ENCODE measurements around the gene ELF1. TPM values are rescaled to one million over a fixed set of nuclear protein-coding genes. Genes with fewer than 3 reads are reported as not detected.
"Not testable (repeated sequence)": the region's sequence is repeated elsewhere in the genome, so short reads cannot be mapped to it uniquely, and the experiment has no call there.

The ELF1 gene
- polyA plus RNA-seq, 2 of the 4 experiments (the other 2 are of a cell fraction) = 24.9 to 45.0 TPM

DNA sequence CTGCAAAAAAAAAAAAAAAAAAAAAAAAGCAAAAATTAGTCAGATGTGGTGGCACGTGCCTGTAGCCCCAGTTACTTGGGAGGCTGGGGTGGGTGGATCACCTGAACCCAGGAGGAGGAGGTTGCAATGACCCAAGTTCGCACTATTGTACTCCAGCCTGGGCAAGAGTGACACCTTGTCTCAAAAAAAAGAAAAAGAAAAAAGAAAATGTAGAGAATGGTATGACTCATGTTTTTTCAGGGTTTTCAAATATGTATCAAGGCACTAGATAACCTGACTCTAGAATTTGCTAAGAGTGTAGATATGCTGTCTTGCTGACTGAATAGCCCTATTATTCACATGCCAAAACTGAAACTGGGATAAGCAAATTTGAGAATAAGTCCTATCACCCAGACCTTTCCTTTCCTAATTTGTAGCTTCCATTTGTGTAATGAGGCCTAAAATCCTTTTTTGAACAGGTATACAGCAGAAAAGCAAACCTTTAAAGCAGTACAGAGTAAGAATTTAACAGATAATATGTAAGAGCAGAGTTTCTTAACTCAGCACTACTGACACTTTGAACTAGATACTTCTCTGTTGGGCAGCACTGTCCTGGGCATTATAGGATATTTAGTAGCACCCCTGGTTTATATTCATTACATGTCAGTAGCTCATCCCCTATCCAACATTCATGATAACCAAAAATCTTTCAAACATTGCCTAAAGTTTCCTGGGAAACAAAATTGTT is 108.6 kb downstream of the ELF1 start (continued):
- TF ChIP-seq POLR2AphosphoS2 (conservative IDR thresholded peaks at IDR 0.05; ENCODE audit: low read length) = no peak
- TF ChIP-seq ZFP36 (IDR thresholded peaks at IDR 0.05; ENCODE audit: borderline replicate concordance, partially characterized antibody) = no peak
- TF ChIP-seq HOXB5 (CRISPR knock-in tag; IDR thresholded peaks at IDR 0.05) = no peak

DNA sequence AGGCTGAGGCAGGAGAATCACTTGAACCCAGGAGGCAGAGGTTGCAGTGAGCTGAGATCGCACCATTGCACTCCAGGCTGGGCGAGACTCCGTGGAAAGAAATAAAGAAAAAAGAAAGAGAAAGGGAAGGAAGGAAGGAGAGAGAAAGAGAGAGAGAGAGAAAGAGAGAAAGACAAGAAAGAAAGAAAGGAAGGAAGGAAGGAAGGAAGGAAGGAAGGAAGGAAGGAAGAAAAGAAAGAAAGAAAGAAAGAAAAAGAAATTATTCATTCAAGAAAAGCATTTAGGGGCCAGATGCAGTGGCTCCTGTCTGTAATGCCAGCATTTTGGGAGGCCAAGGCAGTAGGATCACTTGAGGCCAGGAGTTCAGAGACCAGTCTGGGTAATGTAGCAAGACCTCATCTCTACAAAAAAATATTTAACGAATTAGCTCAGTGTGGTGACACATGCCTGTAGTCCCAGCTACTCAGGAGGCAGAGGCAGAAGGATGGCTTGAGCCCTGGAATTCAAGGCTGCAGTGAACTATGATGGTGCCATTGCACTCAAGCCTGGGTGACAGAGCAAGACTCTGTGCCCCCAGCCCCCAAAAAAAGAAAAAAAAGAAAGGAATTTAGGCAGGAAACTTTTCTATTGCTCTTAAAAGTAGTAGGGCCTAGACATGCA is 109.4 kb downstream of the ELF1 start:
- CTCF ChIA-PET = interaction anchor here (0.6 kb wide), 1 partner anchor 180 kb away, joined by 3 read pairs; no protein-coding TSS in a partner anchor
- not testable (repeated sequence) for ATAC-seq
- 96% methylated on average over 4 of the region's 4 CpGs for WGBS (ENCODE audit: missing lambda C conversion rate)

DNA sequence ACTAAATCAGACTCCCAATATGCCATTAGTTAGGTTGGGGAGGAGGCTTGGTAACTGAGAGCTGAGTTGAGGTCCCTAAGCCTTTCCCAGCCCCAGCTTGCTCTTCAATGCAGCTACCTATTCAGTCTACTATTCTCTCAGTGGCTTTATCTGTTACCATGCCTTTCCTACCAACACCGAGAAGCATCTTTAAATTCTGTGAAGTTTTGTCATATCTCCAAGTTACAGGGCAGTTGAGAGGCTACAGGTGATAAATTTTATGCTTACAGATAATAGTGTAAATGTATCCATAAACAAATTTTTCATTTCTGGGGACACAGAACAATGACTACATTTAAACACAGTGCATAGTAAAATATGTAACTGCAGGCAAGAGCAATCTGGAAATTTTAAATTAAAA is 110.6 kb downstream of the ELF1 start:
- POLR2A ChIA-PET = no interaction called here
- Histone ChIP-seq H3K9me3 (no peaks in the 10 kb centered on the region), H3K27ac (no peak overlapping the region), H3K4me1 (0 out of 3 replicates have a peak, but pooled peaks cover 5% of the 10 kb centered on the region), H3K4me3 (no peak overlapping the region), H3K4me2 (no peak overlapping the region)
- WGBS (ENCODE audit: missing lambda C conversion rate) = 95% methylated on average over 1 of the region's 1 CpG
- no peak for DNase-seq (ENCODE audit: low read depth in 1 of 2, low spot score in 1 of 2)
- ATAC-seq = no peak
- CTCF ChIA-PET = interaction anchor here (1.2 kb wide), 1 partner anchor 13 kb away, joined by 3 read pairs; no protein-coding TSS in a partner anchor
- FAIRE-seq = no peak
- TF ChIP-seq MAZ (IDR thresholded peaks at IDR 0.05; ENCODE audit: borderline replicate concordance, low read depth, low read length) (no peak), PHF8 (IDR thresholded peaks at IDR 0.05; ENCODE audit: borderline replicate concordance, low read depth) (no peak), HOXB13 (CRISPR knock-in tag; IDR thresholded peaks at IDR 0.05; ENCODE audit: low read depth) (no peak), FOSB (CRISPR knock-in tag; IDR thresholded peaks at IDR 0.05) (no peak), POLR2AphosphoS2 (conservative IDR thresholded peaks at IDR 0.05; ENCODE audit: low read length) (no peak), FOXS1 (CRISPR knock-in tag; IDR thresholded peaks at IDR 0.05) (no peak), CBX8 (IDR thresholded peaks at IDR 0.05) (no peak), SMC3 (IDR thresholded peaks at IDR 0.05) (no peak), RAD21 (conservative IDR thresholded peaks at IDR 0.05 in 1 of 2, IDR thresholded peaks at IDR 0.05 in 1 of 2) (no peak), HDAC2 (IDR thresholded peaks at IDR 0.05) (no peak), ZSCAN20 (CRISPR knock-in tag; IDR thresholded peaks at IDR 0.05) (no peak), NFE2L2 (conservative IDR thresholded peaks at IDR 0.05; ENCODE audit: low read length) (no peak), KDM1A (IDR thresholded peaks at IDR 0.05; ENCODE audit: low read depth) (no peak), ZFP36 (IDR thresholded peaks at IDR 0.05; ENCODE audit: borderline replicate concordance, partially characterized antibody) (no peak), CBX2 (IDR thresholded peaks at IDR 0.05; ENCODE audit: borderline replicate concordance, low read depth) (no peak)
- TF ChIP-seq, protein P1, sequence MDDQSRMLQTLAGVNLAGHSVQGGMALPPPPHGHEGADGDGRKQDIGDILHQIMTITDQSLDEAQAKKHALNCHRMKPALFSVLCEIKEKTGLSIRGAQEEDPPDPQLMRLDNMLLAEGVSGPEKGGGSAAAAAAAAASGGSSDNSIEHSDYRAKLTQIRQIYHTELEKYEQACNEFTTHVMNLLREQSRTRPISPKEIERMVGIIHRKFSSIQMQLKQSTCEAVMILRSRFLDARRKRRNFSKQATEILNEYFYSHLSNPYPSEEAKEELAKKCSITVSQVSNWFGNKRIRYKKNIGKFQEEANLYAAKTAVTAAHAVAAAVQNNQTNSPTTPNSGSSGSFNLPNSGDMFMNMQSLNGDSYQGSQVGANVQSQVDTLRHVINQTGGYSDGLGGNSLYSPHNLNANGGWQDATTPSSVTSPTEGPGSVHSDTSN (IDR thresholded peaks at IDR 0.05) = no peak
- TF ChIP-seq, protein P2, sequence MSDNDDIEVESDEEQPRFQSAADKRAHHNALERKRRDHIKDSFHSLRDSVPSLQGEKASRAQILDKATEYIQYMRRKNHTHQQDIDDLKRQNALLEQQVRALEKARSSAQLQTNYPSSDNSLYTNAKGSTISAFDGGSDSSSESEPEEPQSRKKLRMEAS (IDR thresholded peaks at IDR 0.05) = no peak
- TF ChIP-seq, protein P3, sequence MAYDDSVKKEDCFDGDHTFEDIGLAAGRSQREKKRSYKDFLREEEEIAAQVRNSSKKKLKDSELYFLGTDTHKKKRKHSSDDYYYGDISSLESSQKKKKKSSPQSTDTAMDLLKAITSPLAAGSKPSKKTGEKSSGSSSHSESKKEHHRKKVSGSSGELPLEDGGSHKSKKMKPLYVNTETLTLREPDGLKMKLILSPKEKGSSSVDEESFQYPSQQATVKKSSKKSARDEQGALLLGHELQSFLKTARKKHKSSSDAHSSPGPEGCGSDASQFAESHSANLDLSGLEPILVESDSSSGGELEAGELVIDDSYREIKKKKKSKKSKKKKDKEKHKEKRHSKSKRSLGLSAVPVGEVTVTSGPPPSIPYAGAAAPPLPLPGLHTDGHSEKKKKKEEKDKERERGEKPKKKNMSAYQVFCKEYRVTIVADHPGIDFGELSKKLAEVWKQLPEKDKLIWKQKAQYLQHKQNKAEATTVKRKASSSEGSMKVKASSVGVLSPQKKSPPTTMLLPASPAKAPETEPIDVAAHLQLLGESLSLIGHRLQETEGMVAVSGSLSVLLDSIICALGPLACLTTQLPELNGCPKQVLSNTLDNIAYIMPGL (CRISPR knock-in tag; IDR thresholded peaks at IDR 0.05; ENCODE audit: borderline replicate concordance) = no peak
- TF ChIP-seq, protein P4, sequence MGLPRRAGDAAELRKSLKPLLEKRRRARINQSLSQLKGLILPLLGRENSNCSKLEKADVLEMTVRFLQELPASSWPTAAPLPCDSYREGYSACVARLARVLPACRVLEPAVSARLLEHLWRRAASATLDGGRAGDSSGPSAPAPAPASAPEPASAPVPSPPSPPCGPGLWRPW (IDR thresholded peaks at IDR 0.05) = no peak

More for the DNA sequence above, 109.4 kb downstream of the ELF1 start:
- POLR2A ChIA-PET; H3K4me3 ChIP-seq; H3K9me3 ChIP-seq; H3K4me2 ChIP-seq; H3K27ac ChIP-seq; DNase-seq (ENCODE audit: low read depth in 1 of 2, low spot score in 1 of 2); H3K4me1 ChIP-seq; FAIRE-seq: not testable (repeated sequence)

DNA sequence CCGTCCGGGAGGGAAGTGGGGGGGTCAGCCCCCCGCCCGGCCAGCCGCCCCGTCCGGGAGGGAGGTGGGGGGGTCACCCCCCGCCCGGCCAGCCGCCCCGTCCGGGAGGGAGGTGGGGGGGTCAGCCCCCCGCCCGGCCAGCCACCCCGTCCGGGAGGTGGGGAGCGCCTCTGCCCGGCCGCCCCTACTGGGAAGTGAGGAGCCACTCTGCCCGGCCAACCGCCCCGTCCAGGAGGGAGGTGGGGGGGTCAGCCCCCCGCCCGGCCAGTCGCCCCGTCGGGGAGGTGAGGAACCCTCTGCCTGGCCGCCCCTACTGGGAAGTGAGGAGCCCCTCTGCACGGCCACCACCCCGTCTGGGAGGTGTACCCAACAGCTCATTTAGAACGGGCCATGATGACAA is 118.1 kb downstream of the ELF1 start:
- H3K4me2 ChIP-seq; CTCF ChIA-PET; H3K4me1 ChIP-seq; ATAC-seq; POLR2A ChIA-PET; DNase-seq (ENCODE audit: low read depth in 1 of 2, low spot score in 1 of 2); H3K4me3 ChIP-seq; H3K9me3 ChIP-seq; FAIRE-seq; H3K27ac ChIP-seq: not testable (repeated sequence)
- WGBS (ENCODE audit: missing lambda C conversion rate) = 70% methylated on average over 3 of the region's 31 CpGs

DNA sequence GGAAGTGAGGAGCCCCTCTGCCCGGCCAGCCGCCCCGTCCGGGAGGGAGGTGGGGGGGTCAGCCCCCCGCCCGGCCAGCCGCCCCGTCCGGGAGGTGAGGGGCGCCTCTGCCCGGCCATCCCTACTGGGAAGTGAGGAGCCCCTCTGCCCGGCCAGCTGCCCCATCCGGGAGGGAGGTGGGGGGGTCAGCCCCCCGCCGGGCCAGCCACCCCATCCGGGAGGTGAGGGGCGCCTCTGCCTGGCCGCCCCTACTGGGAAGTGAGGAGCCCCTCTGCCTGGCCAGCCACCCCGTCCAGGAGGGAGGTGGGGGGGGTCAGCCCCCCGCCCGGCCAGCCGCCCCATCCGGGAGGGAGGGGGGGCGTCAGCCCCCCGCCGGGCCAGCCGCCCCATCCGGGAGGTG is 118.5 kb downstream of the ELF1 start:
- FAIRE-seq; H3K27ac ChIP-seq; ATAC-seq; DNase-seq (ENCODE audit: low read depth in 1 of 2, low spot score in 1 of 2); CTCF ChIA-PET; H3K4me3 ChIP-seq; H3K4me1 ChIP-seq; H3K4me2 ChIP-seq; POLR2A ChIA-PET; H3K9me3 ChIP-seq: not testable (repeated sequence)
- no CpG with 5 or more reads among the region's 28 CpGs for WGBS (ENCODE audit: missing lambda C conversion rate)
